GM23338 (cell line): Measurements from ENCODE around the gene TBX2. TPM values are rescaled to one million over a fixed set of nuclear protein-coding genes. Genes with fewer than 3 reads are reported as not detected.

Source experiments
- ATAC-seq: fragments of 200-7000 bp; cut with Tn5 transposase; 3 replicates; pipeline ENCODE4 v1.9.1; 2020
- DNase-seq: peaks from one replicate; pipeline ENCODE4 v3.0.0-alpha.2; 2015; ENCODE audit warnings: low spot score
- H2AFZ ChIP-seq: fragments of 200-600 bp; sonication (generic); 2 replicates; pipeline ENCODE4 v1.8.0; 2016; ENCODE audit warnings: antibody characterized with exemption, mild to moderate bottlenecking, moderate library complexity
- H3F3A ChIP-seq: fragments of 200-600 bp; sonication (generic); replicated peaks from 2 replicates; pipeline ENCODE4 v1.8.0; 2017; ENCODE audit warnings: antibody characterized with exemption, mixed run types, low read depth
- H3K27ac ChIP-seq: fragments of 200-600 bp; sonication (generic); 2 replicates; pipeline ENCODE4 v1.6.1; 2016; ENCODE audit warnings: low read depth
- H3K27me3 ChIP-seq: fragments of 200-600 bp; sonication (generic); 2 replicates; pipeline ENCODE4 v1.8.0; 2016; ENCODE audit warnings: mild to moderate bottlenecking, mixed run types, moderate library complexity; ENCODE audit not compliant: insufficient read depth
- H3K36me3 ChIP-seq: fragments of 200-600 bp; sonication (generic); 2 replicates; pipeline ENCODE4 v1.8.0; 2016; ENCODE audit warnings: mild to moderate bottlenecking; ENCODE audit not compliant: insufficient read depth
- H3K4me1 ChIP-seq: fragments of 200-600 bp; sonication (generic); 2 replicates; pipeline ENCODE4 v1.8.0; 2016; ENCODE audit warnings: mild to moderate bottlenecking, moderate library complexity; ENCODE audit not compliant: insufficient read depth
- H3K4me2 ChIP-seq: fragments of 200-600 bp; sonication (generic); 2 replicates; pipeline ENCODE4 v1.7.1; 2017; ENCODE audit warnings: mixed run types
- H3K4me3 ChIP-seq: fragments of 200-600 bp; sonication (generic); 2 replicates; pipeline ENCODE4 v1.6.1; 2016; ENCODE audit warnings: mixed run types
- H3K79me2 ChIP-seq: fragments of 200-600 bp; sonication (generic); replicated peaks from 2 replicates; pipeline ENCODE4 v1.8.0; 2017; ENCODE audit warnings: mild to moderate bottlenecking; ENCODE audit not compliant: insufficient read depth
- H3K9me2 ChIP-seq: fragments of 200-600 bp; sonication (generic); 2 replicates; pipeline ENCODE4 v1.8.0; 2017; ENCODE audit not compliant: insufficient read depth
- H4K20me1 ChIP-seq: fragments of 200-600 bp; sonication (generic); replicated peaks from 2 replicates; pipeline ENCODE4 v1.8.0; 2017; ENCODE audit warnings: mild to moderate bottlenecking; ENCODE audit not compliant: insufficient read depth
- H3K27ac Mint-ChIP-seq: 2 replicates; pipeline ENCODE4 v1.8.0; 2020; ENCODE audit warnings: inconsistent platforms, mild to moderate bottlenecking, moderate library complexity, mixed read lengths
- H3K27me3 Mint-ChIP-seq: 3 replicates; pipeline ENCODE4 v1.8.0; 2022; ENCODE audit warnings: low read depth, mild to moderate bottlenecking, moderate library complexity, mixed read lengths, inconsistent platforms; ENCODE audit not compliant: insufficient read depth, poor library complexity
- H3K36me3 Mint-ChIP-seq: 3 replicates; pipeline ENCODE4 v1.8.0; 2021; ENCODE audit warnings: low read depth, mild to moderate bottlenecking, inconsistent platforms, moderate library complexity, mixed read lengths
- H3K4me1 Mint-ChIP-seq: 3 replicates; pipeline ENCODE4 v1.8.0; 2020; ENCODE audit warnings: mild to moderate bottlenecking, inconsistent platforms, mixed read lengths
- H3K4me3 Mint-ChIP-seq: 3 replicates; pipeline ENCODE4 v1.8.0; 2021; ENCODE audit warnings: moderate library complexity, mild to moderate bottlenecking, inconsistent platforms, mixed read lengths
- H3K9me3 Mint-ChIP-seq: 3 replicates; pipeline ENCODE4 v1.8.0; 2020; ENCODE audit warnings: moderate library complexity, mild to moderate bottlenecking, inconsistent platforms, mixed read lengths
- CREB1 ChIP-seq: fragments of 250-450 bp; sonication (Bioruptor Pico); IDR thresholded peaks from 2 replicates; pipeline ENCODE4 v1.5.0; 2020; ENCODE audit warnings: low read depth, mild to moderate bottlenecking, moderate library complexity
- EZH2 ChIP-seq: fragments of 200-600 bp; sonication (generic); IDR thresholded peaks from one replicate; pipeline ENCODE4 v1.8.0; 2017; ENCODE audit warnings: antibody characterized with exemption, mild to moderate bottlenecking, low read depth; ENCODE audit not compliant: unreplicated experiment
- EZH2phosphoT487 ChIP-seq: fragments of 200-600 bp; sonication (generic); IDR thresholded peaks from one replicate; pipeline ENCODE4 v1.8.1; 2018; ENCODE audit warnings: antibody characterized with exemption; ENCODE audit not compliant: unreplicated experiment
- JUNB ChIP-seq: IDR thresholded peaks from one replicate; pipeline ENCODE4 v1.6.1; 2016; ENCODE audit warnings: antibody characterized with exemption; ENCODE audit not compliant: unreplicated experiment
- NANOG ChIP-seq: IDR thresholded peaks from 2 replicates; pipeline ENCODE4 v1.6.1; 2016; ENCODE audit warnings: antibody characterized with exemption, borderline replicate concordance
- POLR2AphosphoS5 ChIP-seq: IDR thresholded peaks from 2 replicates; pipeline ENCODE4 v1.6.1; 2016; ENCODE audit warnings: antibody characterized with exemption, low read depth
- STAT1 ChIP-seq: IDR thresholded peaks from one replicate; pipeline ENCODE4 v1.6.1; 2016; ENCODE audit warnings: antibody characterized with exemption; ENCODE audit not compliant: unreplicated experiment
- ZNF114 ChIP-seq: fragments of 250-450 bp; sonication (Bioruptor Pico); IDR thresholded peaks from 2 replicates; pipeline ENCODE4 v1.5.0; 2020; ENCODE audit warnings: mild to moderate bottlenecking, moderate library complexity
- ZNF331 ChIP-seq: fragments of 250-450 bp; sonication (Bioruptor Pico); IDR thresholded peaks from 2 replicates; pipeline ENCODE4 v1.5.0; 2020; ENCODE audit warnings: low read depth, mild to moderate bottlenecking, moderate library complexity
- polyA plus RNA-seq: library from polyadenylated mRNA; unstranded; fragments of >200 nt; fragmentation: Nextera tagmentation; extraction: Ambion mirVana; gene quantifications from 2 replicates; pipeline ENCODE4 v1.2.1, GENCODE V29; 2016
- total RNA-seq: library from RNA; depleted of rRNA; stranded (reverse); fragments of >200 nt; shearing (Covaris generic); gene quantifications from 2 replicates; pipeline ENCODE4 v1.2.3, GENCODE V29; 2014
- TF ChIP-seq, protein P1 (sequence below): IDR thresholded peaks from 2 replicates; pipeline ENCODE4 v1.6.1; 2016; ENCODE audit warnings: antibody characterized with exemption
- TF ChIP-seq, protein P2 (sequence below), 2 experiments: fragments of 200-600 bp in 1 of 2; sonication (generic) in 1 of 2; conservative IDR thresholded peaks; 2 replicates each; pipeline versions ENCODE4 v1.5.1 to v1.6.1; 2016 to 2017; ENCODE audit warnings: antibody characterized with exemption in 2 of 2, low read depth in 2 of 2, mild to moderate bottlenecking in 2 of 2, moderate library complexity in 1 of 2
- TF ChIP-seq, protein P3 (sequence below): IDR thresholded peaks from one replicate; pipeline ENCODE4 v1.6.1; 2018; ENCODE audit warnings: antibody characterized with exemption; ENCODE audit not compliant: unreplicated experiment
- TF ChIP-seq, protein P4 (sequence below): fragments of 250-450 bp; sonication (Bioruptor Pico); IDR thresholded peaks from 2 replicates; pipeline ENCODE4 v1.5.0; 2020; ENCODE audit warnings: mild to moderate bottlenecking, moderate library complexity

Gene TBX2
- total and polyA plus RNA-seq, 2 experiments from 2014 or later: not detected

DNA sequence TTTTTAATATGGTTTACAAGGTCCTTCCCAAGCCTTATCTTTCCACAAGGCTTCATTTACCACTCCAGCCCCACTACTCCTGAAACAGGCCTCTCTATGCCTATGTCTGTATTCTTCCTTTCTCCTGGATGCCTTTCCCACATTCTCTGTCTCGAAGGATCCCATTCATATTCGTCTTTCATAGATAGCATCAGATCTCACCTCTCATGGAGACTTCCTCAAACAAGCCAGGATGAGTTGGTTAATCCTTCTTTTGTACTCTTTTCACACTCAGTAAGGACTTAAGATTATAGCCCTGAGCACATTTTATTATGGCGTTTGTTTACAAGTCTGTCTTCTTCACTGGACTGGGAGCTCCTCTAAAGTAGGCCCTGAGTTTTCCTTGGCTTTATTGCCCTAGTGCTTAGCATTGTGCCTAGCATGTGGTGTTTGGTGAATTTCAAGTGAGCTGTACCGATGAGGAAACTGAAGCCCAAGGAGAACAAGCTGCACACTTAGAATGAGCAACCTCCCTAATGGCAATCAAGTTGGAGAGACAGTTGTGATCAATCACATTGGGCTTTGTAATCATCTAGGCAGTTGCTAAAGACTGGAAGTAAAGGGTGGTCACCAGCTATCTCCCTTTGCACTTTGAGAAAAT lies 42.6 kb downstream of the TBX2 start:
- H2AFZ ChIP-seq: no peak overlapping the region
- H3K36me3 Mint-ChIP-seq: no peaks in the 10 kb centered on the region
- H3K4me2 ChIP-seq: no peak overlapping the region
- H3K9me2 ChIP-seq: 0 out of 2 replicates have a peak, but pooled peaks cover 5% of the 10 kb centered on the region
- H3K4me1 ChIP-seq: peaks cover 7% of the 10 kb centered on the region
- ATAC-seq: no peak; the same call in 2 of the 3 replicates
- DNase-seq: no peak
- no peaks in the 10 kb centered on the region for H3K79me2 ChIP-seq
- peaks cover 16% of the 10 kb centered on the region for H3K27me3 ChIP-seq
- H3K36me3 ChIP-seq: no peaks in the 10 kb centered on the region
- no peak overlapping the region for H3K4me3 ChIP-seq
- H3K27me3 Mint-ChIP-seq: peaks cover 13% of the 10 kb centered on the region
- H3K4me3 Mint-ChIP-seq: no peak overlapping the region
- no peaks in the 10 kb centered on the region for H3F3A ChIP-seq
- H3K27ac Mint-ChIP-seq: no peak overlapping the region
- no peak overlapping the region for H3K27ac ChIP-seq
- H4K20me1 ChIP-seq: no peaks in the 10 kb centered on the region
- peaks cover 10% of the 10 kb centered on the region; the same call in 2 of the 3 replicates for H3K4me1 Mint-ChIP-seq
- no peaks in the 10 kb centered on the region; the same call in 2 of the 3 replicates for H3K9me3 Mint-ChIP-seq
- TF ChIP-seq CREB1: no peak
- TF ChIP-seq EZH2: no peak
- TF ChIP-seq NANOG: no peak
- TF ChIP-seq EZH2phosphoT487: no peak
- no peak for TF ChIP-seq ZNF331 (CRISPR knock-in tag)
- no peak for TF ChIP-seq ZNF114 (CRISPR knock-in tag)
- TF ChIP-seq, protein P1, sequence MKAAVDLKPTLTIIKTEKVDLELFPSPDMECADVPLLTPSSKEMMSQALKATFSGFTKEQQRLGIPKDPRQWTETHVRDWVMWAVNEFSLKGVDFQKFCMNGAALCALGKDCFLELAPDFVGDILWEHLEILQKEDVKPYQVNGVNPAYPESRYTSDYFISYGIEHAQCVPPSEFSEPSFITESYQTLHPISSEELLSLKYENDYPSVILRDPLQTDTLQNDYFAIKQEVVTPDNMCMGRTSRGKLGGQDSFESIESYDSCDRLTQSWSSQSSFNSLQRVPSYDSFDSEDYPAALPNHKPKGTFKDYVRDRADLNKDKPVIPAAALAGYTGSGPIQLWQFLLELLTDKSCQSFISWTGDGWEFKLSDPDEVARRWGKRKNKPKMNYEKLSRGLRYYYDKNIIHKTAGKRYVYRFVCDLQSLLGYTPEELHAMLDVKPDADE: no peak
- TF ChIP-seq, protein P2, sequence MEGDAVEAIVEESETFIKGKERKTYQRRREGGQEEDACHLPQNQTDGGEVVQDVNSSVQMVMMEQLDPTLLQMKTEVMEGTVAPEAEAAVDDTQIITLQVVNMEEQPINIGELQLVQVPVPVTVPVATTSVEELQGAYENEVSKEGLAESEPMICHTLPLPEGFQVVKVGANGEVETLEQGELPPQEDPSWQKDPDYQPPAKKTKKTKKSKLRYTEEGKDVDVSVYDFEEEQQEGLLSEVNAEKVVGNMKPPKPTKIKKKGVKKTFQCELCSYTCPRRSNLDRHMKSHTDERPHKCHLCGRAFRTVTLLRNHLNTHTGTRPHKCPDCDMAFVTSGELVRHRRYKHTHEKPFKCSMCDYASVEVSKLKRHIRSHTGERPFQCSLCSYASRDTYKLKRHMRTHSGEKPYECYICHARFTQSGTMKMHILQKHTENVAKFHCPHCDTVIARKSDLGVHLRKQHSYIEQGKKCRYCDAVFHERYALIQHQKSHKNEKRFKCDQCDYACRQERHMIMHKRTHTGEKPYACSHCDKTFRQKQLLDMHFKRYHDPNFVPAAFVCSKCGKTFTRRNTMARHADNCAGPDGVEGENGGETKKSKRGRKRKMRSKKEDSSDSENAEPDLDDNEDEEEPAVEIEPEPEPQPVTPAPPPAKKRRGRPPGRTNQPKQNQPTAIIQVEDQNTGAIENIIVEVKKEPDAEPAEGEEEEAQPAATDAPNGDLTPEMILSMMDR (conservative IDR thresholded peaks at IDR 0.05; ENCODE audit: low read depth in 2 of 2): no peak
- TF ChIP-seq, protein P3, sequence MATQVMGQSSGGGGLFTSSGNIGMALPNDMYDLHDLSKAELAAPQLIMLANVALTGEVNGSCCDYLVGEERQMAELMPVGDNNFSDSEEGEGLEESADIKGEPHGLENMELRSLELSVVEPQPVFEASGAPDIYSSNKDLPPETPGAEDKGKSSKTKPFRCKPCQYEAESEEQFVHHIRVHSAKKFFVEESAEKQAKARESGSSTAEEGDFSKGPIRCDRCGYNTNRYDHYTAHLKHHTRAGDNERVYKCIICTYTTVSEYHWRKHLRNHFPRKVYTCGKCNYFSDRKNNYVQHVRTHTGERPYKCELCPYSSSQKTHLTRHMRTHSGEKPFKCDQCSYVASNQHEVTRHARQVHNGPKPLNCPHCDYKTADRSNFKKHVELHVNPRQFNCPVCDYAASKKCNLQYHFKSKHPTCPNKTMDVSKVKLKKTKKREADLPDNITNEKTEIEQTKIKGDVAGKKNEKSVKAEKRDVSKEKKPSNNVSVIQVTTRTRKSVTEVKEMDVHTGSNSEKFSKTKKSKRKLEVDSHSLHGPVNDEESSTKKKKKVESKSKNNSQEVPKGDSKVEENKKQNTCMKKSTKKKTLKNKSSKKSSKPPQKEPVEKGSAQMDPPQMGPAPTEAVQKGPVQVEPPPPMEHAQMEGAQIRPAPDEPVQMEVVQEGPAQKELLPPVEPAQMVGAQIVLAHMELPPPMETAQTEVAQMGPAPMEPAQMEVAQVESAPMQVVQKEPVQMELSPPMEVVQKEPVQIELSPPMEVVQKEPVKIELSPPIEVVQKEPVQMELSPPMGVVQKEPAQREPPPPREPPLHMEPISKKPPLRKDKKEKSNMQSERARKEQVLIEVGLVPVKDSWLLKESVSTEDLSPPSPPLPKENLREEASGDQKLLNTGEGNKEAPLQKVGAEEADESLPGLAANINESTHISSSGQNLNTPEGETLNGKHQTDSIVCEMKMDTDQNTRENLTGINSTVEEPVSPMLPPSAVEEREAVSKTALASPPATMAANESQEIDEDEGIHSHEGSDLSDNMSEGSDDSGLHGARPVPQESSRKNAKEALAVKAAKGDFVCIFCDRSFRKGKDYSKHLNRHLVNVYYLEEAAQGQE: no peak
- TF ChIP-seq, protein P4, sequence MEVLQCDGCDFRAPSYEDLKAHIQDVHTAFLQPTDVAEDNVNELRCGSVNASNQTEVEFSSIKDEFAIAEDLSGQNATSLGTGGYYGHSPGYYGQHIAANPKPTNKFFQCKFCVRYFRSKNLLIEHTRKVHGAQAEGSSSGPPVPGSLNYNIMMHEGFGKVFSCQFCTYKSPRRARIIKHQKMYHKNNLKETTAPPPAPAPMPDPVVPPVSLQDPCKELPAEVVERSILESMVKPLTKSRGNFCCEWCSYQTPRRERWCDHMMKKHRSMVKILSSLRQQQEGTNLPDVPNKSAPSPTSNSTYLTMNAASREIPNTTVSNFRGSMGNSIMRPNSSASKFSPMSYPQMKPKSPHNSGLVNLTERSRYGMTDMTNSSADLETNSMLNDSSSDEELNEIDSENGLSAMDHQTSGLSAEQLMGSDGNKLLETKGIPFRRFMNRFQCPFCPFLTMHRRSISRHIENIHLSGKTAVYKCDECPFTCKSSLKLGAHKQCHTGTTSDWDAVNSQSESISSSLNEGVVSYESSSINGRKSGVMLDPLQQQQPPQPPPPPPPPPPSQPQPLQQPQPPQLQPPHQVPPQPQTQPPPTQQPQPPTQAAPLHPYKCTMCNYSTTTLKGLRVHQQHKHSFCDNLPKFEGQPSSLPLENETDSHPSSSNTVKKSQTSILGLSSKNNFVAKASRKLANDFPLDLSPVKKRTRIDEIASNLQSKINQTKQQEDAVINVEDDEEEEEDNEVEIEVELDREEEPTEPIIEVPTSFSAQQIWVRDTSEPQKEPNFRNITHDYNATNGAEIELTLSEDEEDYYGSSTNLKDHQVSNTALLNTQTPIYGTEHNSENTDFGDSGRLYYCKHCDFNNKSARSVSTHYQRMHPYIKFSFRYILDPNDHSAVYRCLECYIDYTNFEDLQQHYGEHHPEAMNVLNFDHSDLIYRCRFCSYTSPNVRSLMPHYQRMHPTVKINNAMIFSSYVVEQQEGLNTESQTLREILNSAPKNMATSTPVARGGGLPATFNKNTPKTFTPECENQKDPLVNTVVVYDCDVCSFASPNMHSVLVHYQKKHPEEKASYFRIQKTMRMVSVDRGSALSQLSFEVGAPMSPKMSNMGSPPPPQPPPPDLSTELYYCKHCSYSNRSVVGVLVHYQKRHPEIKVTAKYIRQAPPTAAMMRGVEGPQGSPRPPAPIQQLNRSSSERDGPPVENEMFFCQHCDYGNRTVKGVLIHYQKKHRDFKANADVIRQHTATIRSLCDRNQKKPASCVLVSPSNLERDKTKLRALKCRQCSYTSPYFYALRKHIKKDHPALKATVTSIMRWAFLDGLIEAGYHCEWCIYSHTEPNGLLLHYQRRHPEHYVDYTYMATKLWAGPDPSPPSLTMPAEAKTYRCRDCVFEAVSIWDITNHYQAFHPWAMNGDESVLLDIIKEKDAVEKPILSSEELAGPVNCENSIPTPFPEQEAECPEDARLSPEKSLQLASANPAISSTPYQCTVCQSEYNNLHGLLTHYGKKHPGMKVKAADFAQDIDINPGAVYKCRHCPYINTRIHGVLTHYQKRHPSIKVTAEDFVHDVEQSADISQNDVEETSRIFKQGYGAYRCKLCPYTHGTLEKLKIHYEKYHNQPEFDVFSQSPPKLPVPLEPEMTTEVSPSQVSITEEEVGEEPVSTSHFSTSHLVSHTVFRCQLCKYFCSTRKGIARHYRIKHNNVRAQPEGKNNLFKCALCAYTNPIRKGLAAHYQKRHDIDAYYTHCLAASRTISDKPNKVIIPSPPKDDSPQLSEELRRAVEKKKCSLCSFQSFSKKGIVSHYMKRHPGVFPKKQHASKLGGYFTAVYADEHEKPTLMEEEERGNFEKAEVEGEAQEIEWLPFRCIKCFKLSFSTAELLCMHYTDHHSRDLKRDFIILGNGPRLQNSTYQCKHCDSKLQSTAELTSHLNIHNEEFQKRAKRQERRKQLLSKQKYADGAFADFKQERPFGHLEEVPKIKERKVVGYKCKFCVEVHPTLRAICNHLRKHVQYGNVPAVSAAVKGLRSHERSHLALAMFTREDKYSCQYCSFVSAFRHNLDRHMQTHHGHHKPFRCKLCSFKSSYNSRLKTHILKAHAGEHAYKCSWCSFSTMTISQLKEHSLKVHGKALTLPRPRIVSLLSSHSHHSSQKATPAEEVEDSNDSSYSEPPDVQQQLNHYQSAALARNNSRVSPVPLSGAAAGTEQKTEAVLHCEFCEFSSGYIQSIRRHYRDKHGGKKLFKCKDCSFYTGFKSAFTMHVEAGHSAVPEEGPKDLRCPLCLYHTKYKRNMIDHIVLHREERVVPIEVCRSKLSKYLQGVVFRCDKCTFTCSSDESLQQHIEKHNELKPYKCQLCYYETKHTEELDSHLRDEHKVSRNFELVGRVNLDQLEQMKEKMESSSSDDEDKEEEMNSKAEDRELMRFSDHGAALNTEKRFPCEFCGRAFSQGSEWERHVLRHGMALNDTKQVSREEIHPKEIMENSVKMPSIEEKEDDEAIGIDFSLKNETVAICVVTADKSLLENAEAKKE (CRISPR knock-in tag): no peak
- TF ChIP-seq STAT1: no peak
- no peak for TF ChIP-seq JUNB
- TF ChIP-seq POLR2AphosphoS5: no peak
